ENCODE data around the gene COL18A1.
"Not testable (repeated sequence)": the region's sequence is repeated elsewhere in the genome, so short reads cannot be mapped to it uniquely, and the experiment has no call there.

COL18A1 gene

GRCh38 chr21:45404730-45405270 lies at the start of gene COL18A1:
TSS of gene COL18A1 (plus strand) at chr21:45405165. CDS start at chr21:45405231, 66 bp downstream.
- Mint-ChIP-seq H3K27me3 (peaks cover 79% of the 10 kb centered on the region), H3K36me3 (peaks cover 2% of the 10 kb centered on the region), H3K4me3 (peak within 1 kb of the TSS; percentile 61), H3K27ac (no peak within 1 kb of the TSS), H3K4me1 (peaks cover 10% of the 10 kb centered on the region), H3K9me3 (peaks cover 4% of the 10 kb centered on the region)
- DNase-seq = peak; percentile 51
- CTCF ChIA-PET = no interaction called here

- no peaks in the 10 kb centered on the region for H3K36me3 Mint-ChIP-seq
- H3K27ac Mint-ChIP-seq = no peak overlapping the region
- peaks cover 2% of the 10 kb centered on the region for H3K9me3 Mint-ChIP-seq
- H3K4me1 Mint-ChIP-seq = peaks cover 3% of the 10 kb centered on the region
- no peak overlapping the region for H3K4me3 Mint-ChIP-seq
- DNase-seq = no peak
- CTCF ChIA-PET = no interaction called here
- peaks cover 40% of the 10 kb centered on the region for H3K27me3 Mint-ChIP-seq
Observed at GRCh38 chr21:45355573-45355972, 49.4 kb upstream of the COL18A1 start.

- CTCF ChIA-PET = no interaction called here
- no peak overlapping the region for H3K4me3 Mint-ChIP-seq
Observed at GRCh38 chr21:45356251-45356650, 48.7 kb upstream of the COL18A1 start.

GRCh38 chr21:45356653-45357435 lies 48.1 kb upstream of the COL18A1 start:
- DNase-seq = no peak
- Mint-ChIP-seq H3K36me3 (no peaks in the 10 kb centered on the region), H3K27ac (no peak overlapping the region), H3K9me3 (no peaks in the 10 kb centered on the region), H3K27me3 (peaks cover 40% of the 10 kb centered on the region), H3K4me1 (peaks cover 3% of the 10 kb centered on the region), H3K4me3 (no peak overlapping the region)
- CTCF ChIA-PET = no interaction called here

More at GRCh38 chr21:45356251-45356650, 48.7 kb upstream of the COL18A1 start:
- no peak overlapping the region for H3K27ac Mint-ChIP-seq
- DNase-seq = no peak
- peaks cover 40% of the 10 kb centered on the region for H3K27me3 Mint-ChIP-seq
- no peaks in the 10 kb centered on the region for H3K36me3 Mint-ChIP-seq
- no peaks in the 10 kb centered on the region for H3K9me3 Mint-ChIP-seq
- H3K4me1 Mint-ChIP-seq = peaks cover 3% of the 10 kb centered on the region

GRCh38 chr21:45357436-45358260 lies 47.3 kb upstream of the COL18A1 start:
- no peak for DNase-seq
- CTCF ChIA-PET = no interaction called here
- Mint-ChIP-seq H3K4me1 (peaks cover 3% of the 10 kb centered on the region), H3K27ac (no peak overlapping the region), H3K36me3 (no peaks in the 10 kb centered on the region), H3K9me3 (no peaks in the 10 kb centered on the region), H3K4me3 (no peak overlapping the region), H3K27me3 (peaks cover 40% of the 10 kb centered on the region)

- Mint-ChIP-seq H3K27ac (no peak overlapping the region), H3K27me3 (peaks cover 40% of the 10 kb centered on the region), H3K36me3 (no peaks in the 10 kb centered on the region), H3K4me1 (peaks cover 3% of the 10 kb centered on the region), H3K9me3 (no peaks in the 10 kb centered on the region), H3K4me3 (no peak overlapping the region)
- CTCF ChIA-PET = no interaction called here
- DNase-seq = no peak
Observed at GRCh38 chr21:45358261-45358670, 46.7 kb upstream of the COL18A1 start.

- CTCF ChIA-PET = no interaction called here
- Mint-ChIP-seq H3K9me3 (no peaks in the 10 kb centered on the region), H3K4me1 (peaks cover 3% of the 10 kb centered on the region), H3K4me3 (no peak overlapping the region), H3K36me3 (no peaks in the 10 kb centered on the region), H3K27me3 (peaks cover 40% of the 10 kb centered on the region), H3K27ac (no peak overlapping the region)
- no peak for DNase-seq
Observed at GRCh38 chr21:45358711-45359310, 46.2 kb upstream of the COL18A1 start.

- peaks cover 40% of the 10 kb centered on the region for H3K27me3 Mint-ChIP-seq
- H3K36me3 Mint-ChIP-seq = no peaks in the 10 kb centered on the region
- peaks cover 3% of the 10 kb centered on the region for H3K4me1 Mint-ChIP-seq
- no peak overlapping the region for H3K4me3 Mint-ChIP-seq
- H3K27ac Mint-ChIP-seq = no peak overlapping the region
- no peak for DNase-seq
- CTCF ChIA-PET = no interaction called here
- no peaks in the 10 kb centered on the region for H3K9me3 Mint-ChIP-seq
Observed at GRCh38 chr21:45359451-45360217, 45.3 kb upstream of the COL18A1 start.

GRCh38 chr21:45361033-45361997 lies 43.6 kb upstream of the COL18A1 start:
- peaks cover 25% of the 10 kb centered on the region for H3K27me3 Mint-ChIP-seq

GRCh38 chr21:45362077-45362747 lies 42.8 kb upstream of the COL18A1 start:
- Mint-ChIP-seq H3K36me3 (no peaks in the 10 kb centered on the region), H3K4me3 (no peak overlapping the region), H3K27ac (no peak overlapping the region), H3K4me1 (no peaks in the 10 kb centered on the region), H3K27me3 (peaks cover 17% of the 10 kb centered on the region), H3K9me3 (no peaks in the 10 kb centered on the region)
- CTCF ChIA-PET = interaction anchor here (1.4 kb wide), 1 partner anchor 53 kb away, joined by 3 read pairs; no protein-coding TSS in a partner anchor
- DNase-seq = no peak

More at GRCh38 chr21:45361033-45361997, 43.6 kb upstream of the COL18A1 start:
- no peaks in the 10 kb centered on the region for H3K36me3 Mint-ChIP-seq
- no peak overlapping the region for H3K27ac Mint-ChIP-seq
- no peak overlapping the region for H3K4me3 Mint-ChIP-seq
- no peaks in the 10 kb centered on the region for H3K4me1 Mint-ChIP-seq
- CTCF ChIA-PET = interaction anchor here (1.4 kb wide), 1 partner anchor 52 kb away, joined by 3 read pairs; no protein-coding TSS in a partner anchor
- no peaks in the 10 kb centered on the region for H3K9me3 Mint-ChIP-seq
- DNase-seq = no peak

- Mint-ChIP-seq H3K4me3 (no peak overlapping the region), H3K9me3 (no peaks in the 10 kb centered on the region), H3K27ac (no peak overlapping the region), H3K27me3 (peaks cover 13% of the 10 kb centered on the region), H3K36me3 (no peaks in the 10 kb centered on the region), H3K4me1 (no peaks in the 10 kb centered on the region)
- CTCF ChIA-PET = no interaction called here
- DNase-seq = no peak
Observed at GRCh38 chr21:45362748-45363145, 42.2 kb upstream of the COL18A1 start.

- DNase-seq = not testable (repeated sequence)
Observed at GRCh38 chr21:45363272-45363671, 41.7 kb upstream of the COL18A1 start.

More at GRCh38 chr21:45363272-45363671, 41.7 kb upstream of the COL18A1 start:
- H3K4me3 Mint-ChIP-seq, H3K27ac Mint-ChIP-seq, CTCF ChIA-PET, H3K36me3 Mint-ChIP-seq, H3K9me3 Mint-ChIP-seq, H3K4me1 Mint-ChIP-seq: not testable (repeated sequence)
- H3K27me3 Mint-ChIP-seq = peaks cover 16% of the 10 kb centered on the region
